GM10847 (cell line): ENCODE results near the gene C19orf25.

ENCODE experiments used
- POLR2A ChIP-seq: IDR thresholded peaks from 2 replicates; pipeline ENCODE4 v1.6.1; 2011; ENCODE audit not compliant: insufficient read length; ENCODE audit errors: extremely low read depth

The C19orf25 gene

GRCh38 chr19:1514986-1515721 lies 36.1 kb upstream of the C19orf25 start:
- TF ChIP-seq POLR2A, result no peak

- TF ChIP-seq POLR2A, result no peak
Measured at GRCh38 chr19:1514295-1514661, 35.3 kb upstream of the C19orf25 start.

DNA sequence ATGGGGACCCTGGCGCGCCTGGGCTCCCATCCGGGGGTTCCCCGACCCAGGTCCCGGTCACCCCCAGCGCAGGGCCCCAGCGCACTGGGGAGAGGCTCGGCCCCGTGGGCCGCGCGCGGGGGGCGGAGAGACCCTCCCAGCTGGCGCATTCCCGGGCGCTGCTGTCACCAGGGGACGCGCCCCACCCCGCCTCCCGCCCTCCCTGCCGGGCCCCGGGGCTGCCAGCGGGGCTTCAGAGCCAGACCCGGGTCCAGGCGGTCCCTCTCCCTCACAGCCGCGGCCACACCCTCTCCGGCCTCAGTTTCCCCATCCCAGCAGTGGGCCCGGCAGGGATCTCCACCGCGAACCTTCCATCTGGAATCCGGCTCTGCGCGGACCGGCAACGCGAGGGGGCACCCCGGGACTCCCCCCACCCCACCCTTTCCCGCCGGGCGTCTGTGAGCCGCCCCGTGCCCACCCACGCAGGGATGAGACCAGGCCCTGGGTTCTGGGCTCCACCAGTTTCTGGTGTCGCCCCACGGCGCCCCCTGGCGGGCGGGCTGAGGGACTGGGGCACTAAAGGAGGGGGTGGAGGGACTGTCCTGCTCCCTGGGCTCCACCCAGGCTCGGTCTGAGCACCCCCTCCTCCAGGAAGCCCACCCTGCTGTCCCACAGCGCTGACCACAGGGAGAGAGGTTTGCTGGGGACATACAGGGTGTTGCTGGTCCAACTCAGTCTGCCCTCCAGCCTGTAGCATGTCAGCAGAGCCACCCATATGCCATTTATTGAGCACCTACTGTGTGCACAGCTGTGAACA lies 34.7 kb upstream of the C19orf25 start:
- no peak for TF ChIP-seq POLR2A

DNA sequence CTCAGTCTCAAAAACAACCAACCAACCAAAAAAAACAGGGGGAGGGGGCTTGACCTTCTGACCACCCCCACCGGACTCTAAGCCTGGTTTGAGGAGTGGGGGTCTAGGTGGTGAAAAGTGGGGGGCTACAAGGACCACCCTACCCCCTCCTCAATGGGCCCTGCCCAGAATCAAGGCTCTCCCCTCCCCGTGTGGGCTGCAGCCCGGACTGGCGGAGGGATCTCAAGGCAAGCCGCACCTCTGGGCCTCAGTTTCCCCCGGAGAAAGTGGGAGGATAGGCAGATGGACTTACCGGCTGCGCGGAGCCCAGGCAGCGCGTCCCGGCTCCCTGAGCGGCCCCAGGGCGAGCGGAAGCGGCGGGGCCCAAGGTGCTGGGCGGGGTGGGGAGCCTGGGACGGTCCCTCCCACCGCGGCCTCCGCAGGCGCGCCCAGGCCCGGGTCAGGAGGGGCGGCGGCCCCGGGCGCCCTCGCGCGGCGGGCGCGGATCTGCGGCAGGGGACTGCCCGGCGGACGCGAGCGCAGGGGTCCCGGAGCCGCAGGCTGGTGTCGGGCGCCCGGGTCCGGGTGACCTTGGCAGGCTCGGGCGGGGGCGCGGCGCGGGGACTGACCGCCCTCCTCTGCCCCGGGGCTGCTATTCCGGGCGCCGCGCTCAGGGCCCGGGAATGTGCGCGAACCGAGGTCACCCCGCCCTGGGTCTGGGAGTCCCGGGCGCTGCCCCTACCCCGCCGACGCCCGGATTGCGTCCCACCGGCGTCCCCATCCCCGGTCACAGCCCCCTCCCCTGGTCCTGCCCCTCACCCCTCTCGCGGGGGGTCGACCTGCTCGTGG lies 33.9 kb upstream of the C19orf25 start, which contains the start of gene ADAMTSL5:
Gene ADAMTSL5, minus strand, starts transcription at position 349 of the 828 bp plus-strand sequence. CDS start 2,076 bp downstream, outside the sequence.
- no peak for TF ChIP-seq POLR2A

DNA sequence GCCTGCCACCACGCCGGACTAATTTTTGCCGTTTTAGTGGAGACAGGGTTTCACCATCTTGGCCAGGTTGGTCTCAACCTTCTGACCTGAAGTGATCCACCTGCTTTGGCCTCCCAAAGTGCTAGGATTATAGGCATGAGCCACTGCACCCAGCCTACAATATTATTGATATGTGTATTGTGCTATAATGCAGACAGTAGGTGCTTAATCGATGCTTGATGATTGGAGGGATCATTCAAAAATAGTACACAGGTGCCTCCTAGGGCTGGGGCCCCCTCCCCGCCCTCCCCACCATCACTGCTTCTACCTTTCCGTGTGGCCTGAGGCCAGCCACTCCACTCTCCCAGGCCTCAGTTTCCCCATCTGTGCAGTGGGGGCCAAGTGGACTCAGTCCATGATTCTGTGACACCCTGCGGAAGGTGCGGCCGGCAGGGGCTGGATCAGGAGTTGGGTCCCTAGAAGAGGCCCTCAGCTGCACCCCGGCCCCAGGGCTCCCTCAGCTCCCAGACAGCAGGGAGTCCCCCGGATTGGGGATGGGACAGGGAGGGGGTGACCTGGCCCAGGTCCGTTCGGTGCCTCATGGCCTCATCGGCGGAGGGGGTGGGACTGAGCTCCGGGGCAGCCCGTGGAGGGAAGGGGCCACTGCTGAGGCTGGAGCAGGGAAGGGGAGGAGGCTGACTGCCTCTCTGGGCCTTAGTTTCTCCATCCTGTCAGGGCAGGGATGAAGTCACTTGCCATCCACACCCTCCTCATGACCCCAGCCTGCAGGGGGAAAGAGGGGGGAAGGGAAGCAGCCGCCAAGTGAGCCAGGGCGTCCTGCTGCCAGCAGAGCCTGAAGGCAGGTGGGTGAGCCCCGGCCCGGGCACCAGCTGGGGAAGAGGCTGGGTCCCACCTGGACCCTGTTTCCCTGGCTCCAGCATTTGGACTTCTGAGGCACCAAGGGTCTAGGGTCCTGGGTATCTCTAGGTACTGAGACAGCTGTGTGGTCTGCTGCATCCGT lies 32.6 kb upstream of the C19orf25 start:
- no peak for TF ChIP-seq POLR2A

DNA sequence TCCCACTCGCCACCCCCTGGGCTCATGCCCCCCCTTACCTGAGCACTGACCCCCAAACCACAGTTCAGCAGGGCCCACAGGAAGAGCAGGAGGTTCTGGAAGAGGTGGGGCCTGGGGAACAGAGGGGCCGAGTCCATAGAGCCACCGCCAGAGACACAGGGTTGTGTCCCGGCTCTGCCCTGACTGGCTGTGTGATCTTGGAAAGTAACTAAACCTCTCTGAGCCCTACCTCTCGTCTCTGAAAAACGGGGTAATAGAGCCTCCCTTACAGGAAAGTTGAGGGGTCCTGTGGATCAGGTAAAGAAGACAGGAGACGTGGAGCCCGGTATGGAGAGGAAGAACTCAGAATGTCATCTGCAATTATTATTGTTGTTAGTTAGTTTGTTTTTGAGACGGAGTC lies 31.8 kb upstream of the C19orf25 start:
- no peak for TF ChIP-seq POLR2A

DNA sequence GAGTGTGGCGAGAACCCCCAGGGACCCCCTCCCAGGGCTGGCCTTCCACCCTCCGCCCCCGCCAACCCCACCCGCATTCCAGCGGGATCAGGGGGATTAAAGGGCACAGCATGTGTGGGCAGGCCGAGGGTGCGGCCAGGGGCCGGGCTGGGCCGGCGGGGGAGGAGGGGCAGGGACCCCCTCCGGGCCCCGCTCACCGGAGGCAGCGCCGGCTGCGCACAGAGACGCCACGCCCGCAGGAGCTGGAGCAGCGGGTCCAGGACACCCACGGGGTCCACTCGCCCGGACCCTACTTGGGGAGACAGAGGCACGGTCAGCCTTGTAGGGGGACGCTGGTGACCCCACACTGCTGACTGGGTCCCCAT lies 31.4 kb upstream of the C19orf25 start:
- no peak for TF ChIP-seq POLR2A

- TF ChIP-seq POLR2A, result no peak
Measured at GRCh38 chr19:1509602-1510441, 30.8 kb upstream of the C19orf25 start.

DNA sequence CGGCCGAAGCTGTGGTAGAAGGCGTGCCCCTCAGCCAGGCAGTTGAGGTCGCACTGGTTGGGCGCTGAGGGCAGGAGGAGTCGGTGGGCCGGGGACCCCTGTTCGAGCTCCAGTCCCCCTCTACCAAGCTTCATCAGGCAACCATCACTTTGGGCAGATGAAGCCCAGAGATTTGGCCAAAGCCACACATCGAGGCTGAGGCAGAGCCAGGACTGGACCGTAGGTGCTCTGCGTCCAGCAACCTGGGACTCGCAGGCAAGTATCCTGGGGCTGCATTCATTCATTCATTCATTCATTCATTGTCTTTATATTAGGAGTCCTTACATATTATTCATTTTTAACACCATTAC lies 29.5 kb upstream of the C19orf25 start:
- no peak for TF ChIP-seq POLR2A

DNA sequence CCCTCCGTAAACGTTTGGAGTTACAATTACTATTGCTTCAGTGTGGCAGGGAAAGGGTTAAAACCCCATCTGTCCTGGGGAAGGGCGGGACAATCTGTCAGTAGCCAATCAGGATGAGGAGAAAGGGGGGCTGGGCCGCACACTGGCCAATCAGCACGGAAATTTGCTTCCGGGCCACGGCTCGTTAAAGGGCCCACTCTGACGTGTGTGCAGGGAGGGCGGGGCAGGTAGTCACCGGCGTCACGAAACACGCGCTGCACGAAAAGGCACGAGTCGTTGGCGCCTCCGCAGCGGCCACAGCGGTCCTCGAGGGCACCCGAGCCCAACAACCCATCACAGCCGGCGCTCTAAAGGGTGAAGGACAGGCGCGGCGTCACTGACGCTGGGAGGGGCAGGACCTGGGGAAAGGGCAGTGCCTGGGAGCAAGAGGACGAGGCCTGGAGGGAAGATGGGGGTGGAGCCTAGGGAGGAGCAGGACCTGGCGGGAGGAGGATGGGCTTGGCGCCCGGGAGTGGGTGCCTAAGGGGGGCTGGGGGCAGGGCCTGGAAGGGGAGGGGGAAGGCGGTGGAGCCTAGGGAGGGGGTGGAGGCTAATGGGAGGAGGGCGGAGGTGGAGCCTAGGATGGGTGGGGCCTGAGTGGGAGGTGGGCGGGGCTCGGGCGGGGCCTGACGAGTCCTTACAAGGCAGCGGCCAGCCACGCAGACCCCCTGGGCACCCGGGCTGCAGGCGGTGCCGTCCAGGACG lies 28.9 kb upstream of the C19orf25 start:
- TF ChIP-seq POLR2A, result no peak

- no peak for TF ChIP-seq POLR2A
Measured at GRCh38 chr19:1507192-1507660, 28.2 kb upstream of the C19orf25 start.

- TF ChIP-seq POLR2A, result no peak
Measured at GRCh38 chr19:1505991-1506881, 27.2 kb upstream of the C19orf25 start.
